Stimulated activated CD4-positive, alpha-beta T cell treated with anti-CD3 and anti-CD28 coated beads, TNF-alpha, amount 100 ng/mL, for 4 hours (primary cell): Measurements from ENCODE around the gene MRPL10.

Source experiments
- DNase-seq, 3 experiments: peaks; one replicate each; pipeline ENCODE4 v3.0.0-alpha.2; 2020; ENCODE audit warnings: low read depth in 3 of 3

The MRPL10 gene

DNA sequence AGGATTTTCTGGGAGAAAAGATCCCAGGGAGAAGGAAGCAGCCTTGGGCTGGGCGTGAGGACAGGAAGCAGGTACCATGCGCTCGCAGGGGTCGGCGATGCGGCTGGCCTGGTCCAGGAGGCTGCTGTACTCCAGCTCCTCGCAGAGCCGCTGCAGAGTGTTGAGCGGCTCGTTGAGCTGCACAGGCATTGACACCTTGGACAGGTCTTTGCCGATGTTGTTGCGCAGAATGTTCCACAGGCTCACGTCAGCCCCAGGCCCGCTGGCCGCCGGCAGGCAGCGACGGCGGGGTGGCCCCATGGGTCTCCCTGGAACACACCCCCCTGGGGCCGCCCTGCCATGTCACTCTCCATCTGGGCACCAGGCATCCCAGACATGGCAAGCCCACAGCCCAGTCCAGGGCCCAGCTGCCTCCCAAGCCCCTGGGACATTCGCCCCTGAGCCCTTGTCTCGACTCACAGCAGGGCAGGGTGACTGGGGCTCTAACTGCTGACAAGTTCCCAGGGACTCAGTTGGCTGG lies 17.8 kb downstream of the MRPL10 start:
- no peak for DNase-seq

DNA sequence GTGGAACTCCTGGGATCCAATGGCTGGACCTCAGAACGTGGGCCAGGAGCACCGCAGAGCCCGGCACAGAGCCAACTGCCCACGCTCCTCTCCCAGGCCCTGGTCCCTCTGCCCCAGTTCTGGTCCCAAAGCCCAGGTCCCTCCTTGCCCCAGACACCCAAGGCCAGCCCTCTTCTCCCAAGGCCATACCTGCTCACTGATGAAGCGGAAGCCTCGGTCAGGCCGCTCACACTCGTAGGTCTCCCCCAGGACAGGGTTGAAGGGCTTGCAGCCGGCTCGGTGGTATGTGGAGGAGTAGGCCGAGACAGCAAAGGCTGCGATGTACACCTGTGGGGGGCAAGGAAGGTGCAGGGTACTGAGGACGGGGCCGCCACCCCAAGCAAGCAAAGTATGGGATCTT lies 18.3 kb downstream of the MRPL10 start:
- DNase-seq: no peak

DNA sequence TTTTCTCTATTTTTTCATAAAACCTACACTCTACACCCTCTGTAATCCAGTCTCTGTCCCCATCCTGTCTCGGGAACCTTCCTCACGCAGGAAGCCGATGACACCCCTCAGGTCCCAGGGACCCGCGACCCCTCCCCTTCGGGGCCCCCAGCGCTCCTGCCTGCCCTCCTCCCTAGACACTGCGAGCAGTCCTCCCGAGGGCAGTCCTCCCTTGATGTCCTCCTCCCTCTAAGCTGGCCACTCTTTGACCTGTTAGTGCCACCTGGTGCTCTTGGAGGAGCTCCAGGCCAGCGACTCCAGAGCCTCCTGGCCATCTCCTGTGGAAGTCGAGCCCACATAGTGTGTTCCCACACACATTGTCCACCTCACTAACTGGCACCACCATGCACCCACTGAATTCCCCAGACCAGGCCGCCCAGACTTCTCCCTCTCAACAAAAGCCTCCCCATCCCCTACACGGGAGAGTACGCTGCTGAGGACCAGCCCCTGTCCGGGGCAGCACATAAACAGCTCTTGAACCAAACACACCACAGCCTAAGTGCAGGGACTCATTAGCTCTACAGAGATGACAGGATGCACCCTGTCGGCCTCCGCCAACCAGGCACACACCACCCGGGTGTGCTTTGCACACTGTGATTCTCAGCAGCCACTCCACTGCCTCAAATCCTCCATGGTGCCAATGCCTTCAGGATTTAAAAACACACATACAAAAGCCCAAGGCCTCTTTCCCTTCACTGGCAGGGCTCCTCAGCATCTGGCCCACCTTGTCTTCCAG lies 19.0 kb downstream of the MRPL10 start:
- no peak for DNase-seq

DNA sequence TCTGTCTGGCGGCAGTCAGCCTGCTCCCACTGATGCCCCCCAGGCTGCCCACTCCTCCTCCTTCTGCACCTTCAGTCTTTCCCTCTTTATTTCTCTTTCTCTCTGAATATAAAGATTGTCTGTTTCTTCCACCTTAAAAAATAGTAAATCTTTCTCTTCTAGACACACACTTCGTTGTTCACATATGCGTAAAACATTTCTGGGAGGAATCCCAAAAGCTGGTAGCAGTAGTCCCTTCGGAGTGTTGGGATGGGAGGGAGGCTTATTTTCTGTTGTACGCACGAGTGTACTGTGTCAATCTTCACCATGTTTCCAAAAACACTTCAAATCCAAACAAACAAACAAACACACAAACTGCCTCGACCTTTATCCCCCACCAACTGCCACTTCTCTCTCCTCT lies 19.6 kb downstream of the MRPL10 start:
- DNase-seq: no peak

DNA sequence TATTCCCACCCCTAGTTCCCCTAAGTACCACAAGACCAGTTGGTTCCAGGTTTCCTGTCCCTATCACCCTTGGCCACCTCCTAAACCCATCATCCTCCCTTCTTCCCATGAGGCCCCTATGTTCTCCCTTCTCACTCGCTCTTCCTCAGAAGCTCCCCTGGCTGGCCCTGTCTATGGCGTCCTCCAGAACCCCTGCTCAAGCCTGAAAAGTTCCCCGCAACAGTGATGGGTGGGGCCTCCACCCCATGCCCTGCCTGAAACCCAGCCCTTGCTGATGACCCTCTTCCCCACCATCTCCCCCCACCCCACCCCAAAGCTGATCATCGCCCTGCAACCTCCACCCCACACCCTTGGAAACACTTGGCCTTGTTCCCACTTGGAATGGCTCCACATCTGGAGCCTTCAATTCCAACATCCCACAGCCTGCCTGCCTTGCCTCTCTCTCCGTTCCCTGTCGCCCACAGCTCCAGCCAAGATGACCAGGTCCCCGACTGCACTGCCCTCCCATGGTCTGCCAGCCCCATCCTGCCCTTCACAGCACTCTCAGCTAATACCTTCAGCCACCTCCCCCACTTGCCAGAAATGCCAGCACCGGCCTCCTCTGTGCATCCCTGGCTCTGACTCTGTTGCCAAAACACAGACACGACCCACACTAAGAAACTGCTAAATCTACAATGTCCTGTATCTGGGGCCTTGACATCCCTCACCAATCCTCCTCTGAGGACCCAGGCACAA lies 20.3 kb downstream of the MRPL10 start:
- DNase-seq: no peak

DNA sequence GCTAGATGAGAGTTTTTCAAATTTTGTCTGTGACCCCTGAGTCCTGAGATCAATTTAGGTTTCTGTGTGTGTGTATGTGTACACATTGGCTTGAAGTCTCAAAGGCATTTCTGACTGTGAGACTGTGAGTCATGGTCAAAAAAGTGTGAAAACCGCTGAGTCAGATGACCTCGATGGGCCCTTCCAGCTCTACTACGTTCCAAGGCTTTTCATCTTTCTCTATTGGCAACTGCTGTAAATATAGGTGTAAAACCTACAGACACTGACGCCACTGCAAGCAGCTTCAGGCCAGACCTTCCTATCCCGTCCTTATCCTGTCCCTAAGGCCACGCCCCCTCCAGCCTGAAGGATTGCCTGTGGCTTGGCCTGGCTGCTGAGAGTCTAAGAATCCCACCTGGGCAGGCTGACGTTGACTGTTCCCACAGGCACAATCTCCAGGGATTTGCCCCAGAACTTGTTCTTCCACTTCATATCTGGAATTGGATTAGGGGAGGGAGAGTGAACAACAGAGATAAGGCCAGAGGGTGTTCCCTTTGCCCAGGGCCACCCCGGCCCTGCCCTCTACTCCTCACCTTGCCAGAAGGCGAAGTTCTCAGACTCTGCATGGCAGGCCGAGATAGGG lies 21.0 kb downstream of the MRPL10 start:
- no peak for DNase-seq

DNA sequence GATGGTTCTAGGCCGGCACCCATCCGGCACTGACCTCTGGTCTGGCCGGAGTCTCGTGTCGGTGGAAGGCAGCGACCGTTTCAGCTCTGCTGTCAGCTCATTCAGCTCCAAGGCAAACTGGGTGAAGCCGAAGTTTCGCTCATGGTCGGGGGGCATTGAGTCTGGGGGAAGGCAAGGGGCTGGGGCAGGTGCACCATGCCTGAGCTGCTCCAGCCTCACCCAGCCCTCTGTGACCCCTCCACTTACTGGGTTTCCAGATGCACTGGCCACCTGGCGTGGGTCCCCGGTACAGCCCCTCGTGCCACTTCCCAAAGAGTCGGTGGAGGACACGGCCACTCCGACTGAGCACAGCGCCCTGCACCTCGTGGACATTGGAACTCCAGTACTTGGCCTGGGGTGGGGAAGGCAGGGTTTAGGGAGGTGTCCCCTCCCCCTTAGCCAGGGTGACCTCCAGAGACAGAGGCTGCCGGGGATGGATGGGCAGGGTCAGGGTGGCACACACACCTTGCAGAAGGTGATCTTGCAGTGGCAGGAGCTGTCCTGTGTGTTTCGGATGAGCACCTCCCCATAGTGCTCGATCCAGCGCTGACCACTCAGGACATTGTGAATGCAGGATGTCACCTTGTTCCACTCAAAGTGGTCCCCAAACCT lies 22.4 kb downstream of the MRPL10 start:
- no peak for DNase-seq

DNA sequence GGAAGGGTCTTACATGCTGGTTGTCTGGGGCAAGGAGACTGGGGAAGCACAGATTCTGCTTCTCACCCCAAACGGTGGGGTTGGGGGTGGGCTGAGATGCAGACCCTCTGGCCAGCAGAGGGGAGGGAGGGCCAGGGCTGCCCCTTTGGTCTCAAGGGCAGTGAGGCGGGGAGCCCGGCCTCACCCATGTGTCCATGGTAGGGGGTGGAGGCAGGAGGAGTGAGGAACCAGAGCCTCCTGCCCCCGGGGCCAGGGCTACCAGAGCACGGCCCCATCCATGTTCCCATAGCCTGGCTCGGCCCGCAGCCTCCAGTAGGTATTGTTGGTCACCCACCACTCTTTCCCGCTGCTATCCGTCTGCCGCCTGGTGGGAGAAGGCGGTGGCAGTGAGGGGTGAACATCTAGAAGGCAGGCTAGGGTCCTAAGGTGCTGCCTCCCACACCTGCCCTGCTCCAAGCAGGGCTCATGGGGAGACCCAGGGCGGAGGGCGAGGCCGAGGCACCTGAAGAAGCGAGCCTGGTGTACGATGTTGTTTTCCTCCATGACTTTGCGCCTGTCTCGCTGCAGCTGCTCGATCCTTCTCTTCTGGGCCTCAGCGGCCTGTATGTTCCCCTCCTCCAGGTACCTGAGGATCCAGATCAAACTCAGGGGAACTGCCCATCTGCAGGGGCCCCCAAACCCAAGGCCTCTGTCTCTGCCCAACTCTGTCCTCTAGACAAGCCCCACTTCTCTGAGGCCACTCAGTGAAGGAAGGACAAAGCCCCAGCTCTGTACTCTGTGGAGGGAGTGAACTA lies 23.1 kb downstream of the MRPL10 start:
- no peak for DNase-seq

DNA sequence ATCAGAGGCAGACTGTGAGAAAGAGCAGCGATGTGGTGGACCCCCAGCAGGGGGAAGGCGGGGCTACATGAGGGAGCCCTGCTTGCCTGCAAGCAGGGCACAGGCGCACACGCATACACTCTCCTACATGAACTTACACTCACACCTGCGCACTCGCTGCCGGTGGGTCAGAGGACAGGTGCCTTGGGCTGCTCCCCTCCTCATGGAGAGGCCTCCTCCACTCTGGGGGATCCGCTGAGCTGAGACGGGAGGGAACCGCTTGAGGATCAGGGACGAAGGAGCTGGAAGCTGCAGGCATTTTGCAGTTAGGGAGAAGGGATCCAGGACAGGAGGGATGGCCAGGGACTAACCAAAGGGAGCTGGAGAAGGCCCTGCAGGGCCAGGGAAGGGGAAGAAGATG lies 23.9 kb downstream of the MRPL10 start:
- DNase-seq: no peak

DNA sequence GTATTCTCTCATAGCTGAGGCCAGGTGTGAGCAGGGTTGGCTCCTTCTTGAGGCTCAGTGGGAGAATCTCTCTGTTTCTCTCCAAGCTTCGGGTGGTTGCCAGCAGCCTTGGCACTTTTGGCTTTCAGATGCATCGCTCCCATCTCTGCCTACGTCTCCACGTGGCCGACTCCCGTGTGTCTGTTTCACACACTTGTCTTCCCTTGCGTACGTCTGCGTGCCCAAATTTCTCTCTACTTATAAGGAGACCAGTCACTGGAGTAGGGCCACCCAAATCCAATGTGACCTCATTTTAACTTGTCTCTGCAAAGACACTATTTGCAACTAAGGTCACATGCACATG lies 24.5 kb downstream of the MRPL10 start:
- DNase-seq: no peak

DNA sequence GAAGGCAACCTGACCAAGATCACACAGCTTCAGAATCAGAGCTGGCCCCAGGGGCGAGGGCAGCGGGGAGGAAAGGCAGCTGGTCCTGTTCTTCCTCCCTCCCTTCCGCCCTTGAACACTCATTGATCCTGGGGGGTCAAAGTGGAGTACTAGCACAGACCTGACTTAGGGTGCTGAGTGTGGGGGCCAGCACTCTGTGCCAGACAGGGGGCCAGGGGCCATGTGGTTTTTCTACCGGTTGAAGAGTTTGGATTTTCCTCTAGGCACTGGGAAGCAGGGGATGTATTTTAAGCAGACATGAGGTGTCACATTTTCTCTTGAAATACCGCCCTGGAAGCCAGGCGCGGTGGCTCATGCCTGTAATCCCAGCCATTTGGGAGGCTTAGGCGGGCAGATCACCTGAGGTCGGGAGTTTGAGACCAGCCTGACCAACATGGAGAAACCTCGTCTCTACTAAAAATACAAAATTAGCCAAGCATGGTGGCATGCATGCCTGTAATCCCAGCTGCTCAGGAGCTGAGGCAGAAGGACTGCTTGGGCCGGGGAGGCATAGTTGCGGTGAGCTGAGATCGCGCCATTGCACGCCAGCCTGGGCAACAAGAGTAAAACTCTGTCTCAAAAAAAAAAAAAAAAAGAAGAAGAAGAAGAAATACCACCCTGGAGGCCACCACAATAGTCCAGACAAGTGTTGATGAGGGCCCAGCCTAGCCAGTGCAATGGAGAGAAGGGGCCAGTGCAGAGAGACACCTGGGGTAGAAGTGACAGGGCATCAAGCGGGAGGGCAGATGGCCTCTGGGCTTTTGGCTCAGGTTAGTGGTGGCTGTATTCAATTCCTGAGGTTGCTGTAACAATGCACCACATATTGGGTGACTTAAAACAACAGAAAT lies 25.1 kb downstream of the MRPL10 start:
- no peak for DNase-seq

DNA sequence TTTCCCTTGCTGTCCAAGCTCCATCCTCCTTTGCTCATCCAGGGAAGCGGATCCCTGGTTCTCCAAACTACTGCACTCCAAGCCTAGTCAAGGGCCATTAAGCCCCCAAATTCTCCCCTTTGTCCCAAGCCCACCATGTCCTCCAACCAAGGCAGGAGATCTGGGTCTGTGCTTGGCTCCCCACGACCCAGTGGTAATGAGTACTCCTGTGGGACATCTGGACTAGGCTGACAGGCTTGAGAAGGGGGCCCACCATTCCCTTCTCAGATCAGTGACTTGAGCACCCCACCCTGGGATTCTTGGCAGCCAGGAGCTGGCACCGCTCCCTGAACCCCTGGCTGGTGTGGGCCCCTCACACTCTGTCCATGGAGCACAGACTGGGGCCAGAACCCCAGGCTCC lies 26.9 kb downstream of the MRPL10 start:
- no peak for DNase-seq

DNA sequence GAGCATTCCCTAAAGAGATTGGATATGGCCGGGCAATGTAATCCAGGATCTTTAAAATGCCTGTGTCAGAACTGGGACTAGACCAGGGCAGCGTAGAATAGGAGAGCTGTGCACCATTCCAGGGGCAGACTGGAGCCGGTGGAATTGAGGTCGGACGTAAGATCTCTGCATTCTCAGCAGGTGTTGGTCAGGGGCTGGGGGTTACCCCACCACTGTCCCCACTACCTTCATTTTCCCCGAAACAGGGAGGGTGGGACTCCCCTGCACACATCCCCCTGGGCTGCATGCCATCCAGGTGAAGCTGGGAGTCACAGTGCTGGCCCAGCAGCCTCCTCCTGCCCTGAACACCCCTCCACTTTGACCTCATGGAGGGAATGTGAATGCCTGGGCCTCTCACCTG lies 27.6 kb downstream of the MRPL10 start:
- no peak for DNase-seq

DNA sequence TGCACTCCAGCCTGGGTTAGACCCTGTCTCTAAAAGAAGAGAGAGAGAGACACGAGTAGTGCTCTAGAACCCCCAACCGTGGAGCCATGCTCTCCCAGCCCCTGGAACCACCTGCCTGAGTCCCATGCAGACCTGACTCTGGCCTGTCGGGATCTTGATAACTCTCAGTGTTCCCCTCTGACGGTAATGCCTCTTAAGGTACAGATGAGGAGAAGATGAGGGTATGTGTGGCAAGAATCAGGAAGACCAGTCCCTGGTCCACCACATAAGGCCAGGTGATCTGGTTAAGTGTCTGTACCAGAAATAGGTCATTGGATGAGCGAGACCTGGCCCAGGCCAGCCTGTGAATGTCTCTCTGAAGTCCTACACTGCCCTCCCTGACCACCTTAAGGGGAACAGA lies 28.1 kb downstream of the MRPL10 start:
- DNase-seq: no peak

DNA sequence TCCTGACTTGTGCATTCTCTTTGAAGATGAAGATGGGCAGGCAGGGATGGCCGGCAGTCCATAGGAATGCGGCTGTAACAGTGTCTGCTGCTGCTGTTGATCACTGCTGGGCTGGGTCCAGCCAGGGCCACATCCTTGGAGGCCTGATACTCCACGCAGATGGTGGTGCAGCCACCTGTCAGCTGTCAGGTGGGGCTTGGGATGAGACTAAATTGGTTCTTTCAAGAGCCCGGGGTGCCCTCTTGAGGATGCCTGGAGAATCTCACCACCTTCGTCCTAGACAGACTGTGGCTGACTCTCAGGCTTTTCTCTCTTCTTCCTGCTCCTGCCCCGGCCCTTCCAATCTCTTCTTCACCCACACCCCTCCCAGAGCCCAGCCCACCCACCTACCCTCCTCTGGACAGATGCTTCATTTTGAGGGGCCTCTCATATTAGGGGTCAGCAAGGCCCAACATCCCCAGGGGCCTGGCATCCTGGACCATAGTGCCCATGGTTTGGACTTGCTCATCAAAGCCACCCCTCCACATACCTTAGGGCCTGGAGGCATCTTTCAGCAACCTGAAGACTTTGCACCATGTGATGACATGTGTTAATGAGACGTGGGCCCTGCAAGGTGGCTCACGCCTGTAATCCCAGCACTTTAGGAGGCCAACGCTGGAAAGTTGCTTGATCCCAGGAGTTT lies 28.9 kb downstream of the MRPL10 start:
- DNase-seq: peak; percentile 31 to 50 (median 44)

DNA sequence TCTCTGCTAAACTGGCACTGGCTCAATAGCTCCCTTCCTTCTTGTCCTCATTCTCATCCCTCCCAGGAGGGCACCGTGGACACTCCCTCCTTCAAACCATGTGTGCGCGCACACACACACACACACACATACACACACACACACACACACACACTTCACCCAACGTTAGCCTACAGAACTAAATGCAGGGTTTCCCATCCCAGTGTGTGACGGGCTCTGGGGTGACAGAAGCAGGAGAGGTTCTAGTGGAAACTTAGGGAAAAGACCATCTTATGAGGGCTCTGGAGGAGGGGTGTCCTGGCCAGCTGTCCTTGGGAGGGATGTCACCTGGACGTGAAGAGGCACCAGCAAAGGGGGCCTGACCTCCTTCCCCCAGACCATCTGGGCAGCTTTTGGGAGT lies 29.4 kb downstream of the MRPL10 start:
- DNase-seq: no peak

DNA sequence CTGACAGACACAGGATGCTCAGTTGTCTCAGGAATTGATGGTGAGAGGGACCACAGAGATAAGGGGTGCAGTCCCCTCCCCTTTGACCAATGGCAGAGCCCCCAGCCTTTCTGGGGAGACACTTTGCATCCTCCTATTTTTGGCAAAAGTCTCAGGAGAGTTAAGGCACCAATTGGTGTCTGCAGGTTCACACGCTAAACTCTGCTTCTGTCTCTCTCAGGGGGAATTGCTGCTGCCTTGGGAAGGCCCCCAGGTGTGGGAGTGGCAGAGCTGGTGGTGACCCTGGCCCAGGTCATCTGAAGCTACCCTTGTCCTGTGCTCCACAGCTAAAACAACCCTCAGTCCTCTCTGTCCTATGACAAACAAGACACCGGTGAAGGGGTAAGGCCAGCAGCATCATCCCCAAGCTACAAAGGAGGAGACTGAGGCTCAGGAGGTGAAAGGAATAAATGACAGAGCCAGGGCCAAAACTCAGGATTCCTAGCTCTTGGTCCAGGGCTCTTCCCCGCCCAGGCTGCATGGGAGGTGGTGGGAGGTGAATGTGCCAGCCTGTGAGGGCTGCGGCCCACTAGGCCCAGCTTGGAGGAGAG lies 30.1 kb downstream of the MRPL10 start:
- DNase-seq: no peak

DNA sequence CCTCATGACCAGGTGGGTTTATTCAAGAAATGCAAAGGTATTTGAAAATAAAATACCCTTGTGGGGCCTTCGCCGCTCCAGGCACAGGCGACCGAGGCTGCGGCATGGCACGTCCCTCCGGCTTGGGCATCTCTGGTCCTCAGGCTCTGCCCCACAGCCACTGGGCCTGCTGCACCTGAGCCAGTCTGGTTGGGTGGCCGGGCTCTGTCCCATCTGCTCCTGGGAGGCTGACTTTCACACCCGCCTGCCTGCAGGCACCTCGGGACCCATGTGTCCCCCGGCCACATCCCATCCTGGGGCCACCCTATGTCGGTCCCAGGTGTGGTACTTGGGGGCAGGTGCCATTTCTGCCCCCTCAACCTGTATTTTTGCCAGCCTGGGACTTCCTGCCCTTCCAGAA lies 30.7 kb downstream of the MRPL10 start:
- DNase-seq: no peak

DNA sequence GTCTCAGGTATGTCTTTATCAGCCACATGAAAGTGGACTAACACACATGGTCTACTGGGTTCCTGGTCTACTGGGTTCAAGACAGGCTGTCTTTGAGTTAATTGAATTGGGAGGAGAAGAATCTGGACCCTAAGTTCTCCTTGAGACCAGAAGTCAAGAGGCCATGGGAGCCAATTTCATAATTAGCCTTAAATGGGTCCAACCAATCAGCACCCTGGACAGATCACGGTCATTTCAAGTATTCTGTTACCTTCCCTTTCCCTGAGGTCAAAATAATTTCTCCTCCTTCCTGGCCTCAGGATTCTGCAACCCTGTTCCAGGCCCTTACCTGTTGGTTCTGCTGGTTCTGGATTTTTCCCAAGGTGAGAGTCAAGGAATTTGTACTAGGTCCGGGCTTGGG lies 33.5 kb downstream of the MRPL10 start:
- no peak for DNase-seq

DNA sequence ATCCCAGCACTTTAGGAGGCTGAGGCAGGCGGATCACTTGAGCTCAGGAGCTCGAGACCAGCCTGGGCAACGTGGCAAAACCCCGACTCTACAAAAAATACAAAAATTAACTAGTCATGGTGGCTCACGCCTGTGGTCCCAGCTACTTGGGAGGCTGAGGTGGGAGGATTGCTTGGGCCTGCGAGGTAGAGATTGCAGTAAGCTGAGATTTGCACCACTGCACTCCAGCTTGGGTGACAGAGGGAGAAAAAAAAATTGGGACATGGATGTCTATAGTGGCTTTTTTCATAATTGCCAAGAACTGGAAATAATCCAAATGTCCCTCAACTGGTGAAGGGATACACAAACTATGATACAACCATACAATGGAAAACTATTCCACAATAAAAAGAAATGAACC lies 38.4 kb downstream of the MRPL10 start:
- no peak for DNase-seq
